NB4 (cell line): ENCODE results near the gene BMPER.

Source experiments
- DNase-seq: peaks from one replicate; pipeline ENCODE4 v3.0.0; 2010; ENCODE audit warnings: low read depth
- H3K4me3 ChIP-seq: one replicate; pipeline ENCODE4 v1.5.1; 2011; ENCODE audit warnings: mild to moderate bottlenecking, low read depth, low read length, moderate library complexity
- CTCF ChIP-seq: IDR thresholded peaks from one replicate; pipeline ENCODE4 v1.5.1; 2012; ENCODE audit warnings: low read depth, low read length
- MAX ChIP-seq: IDR thresholded peaks from 2 replicates; pipeline ENCODE4 v1.6.1; 2011; ENCODE audit warnings: low read depth, low read length
- MYC ChIP-seq: IDR thresholded peaks from 2 replicates; pipeline ENCODE4 v1.6.1; 2011; ENCODE audit warnings: low read depth, low read length
- POLR2A ChIP-seq: IDR thresholded peaks from 2 replicates; pipeline ENCODE4 v1.6.1; 2011; ENCODE audit warnings: mild to moderate bottlenecking; ENCODE audit not compliant: insufficient read length; ENCODE audit errors: extremely low read depth

Gene BMPER

GRCh38 chr7:33893377-33893776 lies 12.0 kb upstream of the BMPER start:
- no peak overlapping the region for H3K4me3 ChIP-seq
- no peak for DNase-seq
- TF ChIP-seq MAX (peak; percentile 74), POLR2A (no peak)

- TF ChIP-seq CTCF, result peak; percentile 97
- TF ChIP-seq POLR2A, result no peak
- no peak; the same call in 1 of the 2 replicates for TF ChIP-seq MYC
- TF ChIP-seq MAX, result peak; percentile 56
- H3K4me3 ChIP-seq, result no peak overlapping the region
- DNase-seq, result peak; percentile 82
Observed at GRCh38 chr7:33895025-33895804, 10.1 kb upstream of the BMPER start.

GRCh38 chr7:33900501-33900900 lies 4.8 kb upstream of the BMPER start:
- TF ChIP-seq CTCF, result no peak
- no peak for TF ChIP-seq MAX
- TF ChIP-seq POLR2A, result no peak
- no peak for TF ChIP-seq MYC
- H3K4me3 ChIP-seq, result no peak overlapping the region
- no peak for DNase-seq

GRCh38 chr7:33901199-33901598 lies 4.1 kb upstream of the BMPER start:
- no peak overlapping the region for H3K4me3 ChIP-seq
- no peak for DNase-seq
- TF ChIP-seq CTCF, result no peak
- TF ChIP-seq POLR2A, result no peak
- TF ChIP-seq MYC, result no peak
- TF ChIP-seq MAX, result no peak

- TF ChIP-seq MYC (no peak), POLR2A (no peak), CTCF (no peak), MAX (no peak)
- DNase-seq, result no peak
- H3K4me3 ChIP-seq, result no peak overlapping the region
Observed at GRCh38 chr7:33901847-33902246, 3.5 kb upstream of the BMPER start.

GRCh38 chr7:33902746-33903145 lies 2.6 kb upstream of the BMPER start:
- H3K4me3 ChIP-seq, result no peak overlapping the region
- TF ChIP-seq POLR2A, result no peak
- TF ChIP-seq MYC, result no peak
- no peak for TF ChIP-seq MAX
- no peak for TF ChIP-seq CTCF
- DNase-seq, result no peak
